Endothelial cell of umbilical vein (primary cell): ENCODE measurements around the gene NLGN4Y. TPM values are rescaled to one million over a fixed set of nuclear protein-coding genes. Genes with fewer than 3 reads are reported as not detected.

ENCODE experiments used
- BruUV-seq: library from RNA; stranded (reverse); fragments of 400-500 nt; replicated peaks from 2 replicates; lab custom pipeline; 2021; lab: Mats Ljungman, UMichigan
- CTCF ChIA-PET: fragments of 300-600, 350-600 bp; sonication (Branson Sonifier 250); formaldehyde crosslinking; loops from one replicate; lab custom pipeline; 2021; ENCODE audit warnings: antibody characterized with exemption, inconsistent platforms; lab: Charles Lee
- POLR2A ChIA-PET: fragments of 300-600, 350-600 bp; sonication (Branson Sonifier 250); formaldehyde crosslinking; loops from one replicate; lab custom pipeline; 2021; ENCODE audit warnings: antibody characterized with exemption, inconsistent platforms; lab: Charles Lee
- DNase-seq: peaks from one replicate; pipeline ENCODE4 v3.0.0-alpha.2; 2011; ENCODE audit warnings: low read depth, low spot score
- FAIRE-seq: peaks from 2 replicates; lab custom pipeline; 2011; peaks lifted over from hg19 to GRCh38; lab: Jason Lieb, UNC
- H2AFZ ChIP-seq: 2 replicates; pipeline ENCODE4 v1.6.0; 2012; ENCODE audit warnings: low read depth, low read length, control low read depth, inconsistent platforms
- H3K27ac ChIP-seq: 2 replicates; pipeline ENCODE4 v1.5.1; 2011; ENCODE audit warnings: low read depth, mild to moderate bottlenecking, control low read depth, low read length, moderate library complexity; ENCODE audit not compliant: insufficient read depth
- H3K27me3 ChIP-seq, 2 experiments: 2 replicates each; pipeline versions ENCODE4 v1.6.0 to v1.6.1; 2011; ENCODE audit warnings: low read length in 2 of 2, mixed read lengths in 1 of 2; ENCODE audit not compliant: control insufficient read depth in 2 of 2, insufficient read depth in 2 of 2
- H3K36me3 ChIP-seq, 2 experiments: 2 replicates in 1 of 2; 3 replicates in 1 of 2; pipeline ENCODE4 v1.5.1; 2011; ENCODE audit warnings: low read length in 2 of 2, mild to moderate bottlenecking in 1 of 2, moderate library complexity in 1 of 2; ENCODE audit not compliant: control insufficient read depth in 2 of 2, insufficient read depth in 2 of 2; ENCODE audit errors: extremely low read depth in 1 of 2
- H3K4me1 ChIP-seq: 3 replicates; pipeline ENCODE4 v1.5.1; 2011; ENCODE audit warnings: mild to moderate bottlenecking, low read length; ENCODE audit not compliant: control insufficient read depth, insufficient read depth; ENCODE audit errors: extremely low read depth
- H3K4me2 ChIP-seq: 2 replicates; pipeline ENCODE4 v1.6.1; 2011; ENCODE audit warnings: low read length, control low read depth, mixed read lengths; ENCODE audit not compliant: insufficient read depth
- H3K4me3 ChIP-seq, 3 experiments: fragments of 200-600 bp in 1 of 3; sonication (generic), shearing (Covaris generic) in 1 of 3; replicated peaks in 1 of 3; 2 replicates each; pipeline ENCODE4 v1.5.1; 2011 to 2016; ENCODE audit warnings: control low read depth in 3 of 3, low read length in 3 of 3, mild to moderate bottlenecking in 2 of 3, inconsistent platforms in 1 of 3, low read depth in 1 of 3, moderate library complexity in 1 of 3; ENCODE audit not compliant: insufficient read depth in 1 of 3
- H3K79me2 ChIP-seq: 2 replicates; pipeline ENCODE4 v1.6.0; 2012; ENCODE audit warnings: low read length, inconsistent platforms; ENCODE audit not compliant: control insufficient read depth, insufficient read depth
- H3K9ac ChIP-seq: replicated peaks from 2 replicates; pipeline ENCODE3; 2011; ENCODE audit warnings: low read length, control low read depth; ENCODE audit not compliant: insufficient read depth; ENCODE audit errors: extremely low read depth
- H3K9me1 ChIP-seq: replicated peaks from 3 replicates; pipeline ENCODE4 v1.6.0; 2011; ENCODE audit warnings: mild to moderate bottlenecking, low read length; ENCODE audit not compliant: control insufficient read depth, insufficient read depth; ENCODE audit errors: extremely low read depth
- H3K9me3 ChIP-seq: replicated peaks from 2 replicates; pipeline ENCODE4 v1.5.1; 2012; ENCODE audit warnings: low read length, inconsistent platforms; ENCODE audit not compliant: control insufficient read depth, insufficient read depth
- H4K20me1 ChIP-seq: replicated peaks from 2 replicates; pipeline ENCODE3; 2011; ENCODE audit warnings: mild to moderate bottlenecking, low read length; ENCODE audit not compliant: control insufficient read depth, insufficient read depth; ENCODE audit errors: extremely low read depth
- EZH2 ChIP-seq: IDR thresholded peaks from 2 replicates; pipeline ENCODE4 v1.6.1; 2012; ENCODE audit warnings: borderline replicate concordance, low read depth, mild to moderate bottlenecking, moderate library complexity, low read length, inconsistent platforms; ENCODE audit not compliant: severe bottlenecking
- FOS ChIP-seq: IDR thresholded peaks from 2 replicates; pipeline ENCODE4 v1.6.1; 2011; ENCODE audit warnings: mild to moderate bottlenecking, low read length, moderate library complexity, borderline replicate concordance; ENCODE audit not compliant: insufficient read depth
- GATA2 ChIP-seq: IDR thresholded peaks from 2 replicates; pipeline ENCODE4 v1.7.0; 2011; ENCODE audit warnings: low read depth, mild to moderate bottlenecking, moderate library complexity, mixed read lengths, low read length; ENCODE audit not compliant: insufficient read length, insufficient read depth
- JUN ChIP-seq: IDR thresholded peaks from 2 replicates; pipeline ENCODE4 v1.6.1; 2011; ENCODE audit warnings: borderline replicate concordance, low read depth; ENCODE audit not compliant: insufficient read length, insufficient read depth
- MYC ChIP-seq: IDR thresholded peaks from one replicate; pipeline ENCODE4 v1.6.1; 2011; ENCODE audit warnings: mild to moderate bottlenecking, low read depth, low read length
- POLR2A ChIP-seq: IDR thresholded peaks from 2 replicates; pipeline ENCODE4 v1.6.1; 2012; ENCODE audit warnings: low read depth, mild to moderate bottlenecking, control low read depth, low read length
- POLR2AphosphoS5 ChIP-seq: IDR thresholded peaks from 2 replicates; pipeline ENCODE4 v1.6.1; 2012; ENCODE audit warnings: low read depth, mild to moderate bottlenecking, control low read depth, low read length, moderate library complexity; ENCODE audit not compliant: insufficient read depth
- dilution Hi-C: fragments of 300-500 bp; cut with MboI; formaldehyde crosslinking; loops from one replicate; pipeline ENCODE4 v1.15.0; 2019; ENCODE audit warnings: low sequenced_read_pairs; ENCODE audit not compliant: extremely low pct_ligation_motif_present
- intact Hi-C: fragments of 100-400 bp; cut with micrococcal nuclease; formaldehyde crosslinking; loops from one replicate; pipeline ENCODE4 v1.10.0; 2022
- polyA plus RNA-seq, 4 experiments: library from polyadenylated mRNA; depleted of rRNA in 3 of 4; stranded (reverse) in 3 of 4; unstranded in 1 of 4; fragments of >200 nt; gene quantifications; 2 replicates each; pipeline versions ENCODE4 v1.2.1 to v1.2.3, GENCODE V29; 2011 to 2012; ENCODE audit warnings: missing spikeins in 1 of 4
- total RNA-seq: library from RNA; stranded (reverse); gene quantifications from 2 replicates; pipeline ENCODE4 v1.2.3, GENCODE V29; 2021
- TF ChIP-seq, protein P1 (sequence below): IDR thresholded peaks from 2 replicates; pipeline ENCODE4 v1.6.1; 2011; ENCODE audit not compliant: insufficient read depth, insufficient read length
- TF ChIP-seq, protein P2 (sequence below), 2 donors: IDR thresholded peaks; 1 replicate in 1 of 2; 2 replicates in 1 of 2; pipeline ENCODE4 v1.5.1; 2011; ENCODE audit warnings: low read length in 2 of 2, mild to moderate bottlenecking in 2 of 2, moderate library complexity in 2 of 2, control low read depth in 1 of 2, inconsistent platforms in 1 of 2, low read depth in 1 of 2; ENCODE audit not compliant: insufficient read depth in 1 of 2; ENCODE audit errors: extremely low read depth in 1 of 2

The NLGN4Y gene
- total and polyA plus RNA-seq, 2 donors (not counting 3 experiments of a cell fraction or from before 2014, with no cell fraction given): 16.0 to 26.6 TPM

DNA sequence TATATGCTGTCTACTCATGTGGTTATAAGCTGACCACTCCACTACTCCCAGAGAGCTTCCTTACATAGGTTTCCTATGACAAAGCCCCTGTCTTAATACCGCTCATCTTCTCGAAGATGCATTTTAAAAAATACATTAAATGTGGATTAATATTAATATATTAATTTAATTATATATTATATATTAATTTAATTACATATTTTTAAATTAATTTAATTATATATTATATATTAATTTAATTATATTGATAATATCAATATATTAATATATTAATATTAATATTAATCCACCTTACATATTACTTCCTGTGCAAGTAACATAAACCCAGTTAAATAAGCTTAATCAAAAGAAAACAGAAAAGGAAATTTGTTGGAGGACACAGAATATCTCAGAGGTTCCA is 19.7 kb upstream of the NLGN4Y start:
- Histone ChIP-seq H3K9me3 (no peaks in the 10 kb centered on the region), H3K27me3 (no peaks in the 10 kb centered on the region), H3K4me1 (no peaks in the 10 kb centered on the region), H3K4me2 (no peak overlapping the region), H4K20me1 (no peaks in the 10 kb centered on the region), H3K36me3 (no peaks in the 10 kb centered on the region), H3K9ac (no peak overlapping the region), H3K27ac (no peak overlapping the region), H3K79me2 (no peaks in the 10 kb centered on the region), H3K4me3 (no peak overlapping the region), H3K9me1 (no peaks in the 10 kb centered on the region), H2AFZ (no peak overlapping the region)
- dilution Hi-C loops: no loop called here
- DNase-seq: no peak
- CTCF ChIA-PET: no interaction called here
- no TSS peak for BruUV-seq
- intact Hi-C loops: no loop called here
- no peak for TF ChIP-seq MYC
- TF ChIP-seq POLR2AphosphoS5: no peak
- no peak for TF ChIP-seq EZH2
- TF ChIP-seq, protein P1, sequence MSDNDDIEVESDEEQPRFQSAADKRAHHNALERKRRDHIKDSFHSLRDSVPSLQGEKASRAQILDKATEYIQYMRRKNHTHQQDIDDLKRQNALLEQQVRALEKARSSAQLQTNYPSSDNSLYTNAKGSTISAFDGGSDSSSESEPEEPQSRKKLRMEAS: no peak
- TF ChIP-seq, protein P2, sequence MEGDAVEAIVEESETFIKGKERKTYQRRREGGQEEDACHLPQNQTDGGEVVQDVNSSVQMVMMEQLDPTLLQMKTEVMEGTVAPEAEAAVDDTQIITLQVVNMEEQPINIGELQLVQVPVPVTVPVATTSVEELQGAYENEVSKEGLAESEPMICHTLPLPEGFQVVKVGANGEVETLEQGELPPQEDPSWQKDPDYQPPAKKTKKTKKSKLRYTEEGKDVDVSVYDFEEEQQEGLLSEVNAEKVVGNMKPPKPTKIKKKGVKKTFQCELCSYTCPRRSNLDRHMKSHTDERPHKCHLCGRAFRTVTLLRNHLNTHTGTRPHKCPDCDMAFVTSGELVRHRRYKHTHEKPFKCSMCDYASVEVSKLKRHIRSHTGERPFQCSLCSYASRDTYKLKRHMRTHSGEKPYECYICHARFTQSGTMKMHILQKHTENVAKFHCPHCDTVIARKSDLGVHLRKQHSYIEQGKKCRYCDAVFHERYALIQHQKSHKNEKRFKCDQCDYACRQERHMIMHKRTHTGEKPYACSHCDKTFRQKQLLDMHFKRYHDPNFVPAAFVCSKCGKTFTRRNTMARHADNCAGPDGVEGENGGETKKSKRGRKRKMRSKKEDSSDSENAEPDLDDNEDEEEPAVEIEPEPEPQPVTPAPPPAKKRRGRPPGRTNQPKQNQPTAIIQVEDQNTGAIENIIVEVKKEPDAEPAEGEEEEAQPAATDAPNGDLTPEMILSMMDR (IDR thresholded peaks at IDR 0.05; ENCODE audit: extremely low read depth in 1 of 2, insufficient read depth in 1 of 2, low read depth in 1 of 2, low read length in 2 of 2): no peak
- TF ChIP-seq JUN: no peak
- no peak for TF ChIP-seq GATA2
- TF ChIP-seq POLR2A: no peak
- TF ChIP-seq FOS: no peak
- no peak for FAIRE-seq
- POLR2A ChIA-PET: no interaction called here
